Inflammatory macrophage treated with lipopolysaccharide for 4 hours (primary cell): ENCODE data around the gene CERS3.
"Not testable (repeated sequence)": the region's sequence is repeated elsewhere in the genome, so short reads cannot be mapped to it uniquely, and the experiment has no call there.

Source experiments
- DNase-seq: peaks from one replicate; pipeline ENCODE4 v3.0.0-alpha.2; 2020

CERS3 gene

DNA sequence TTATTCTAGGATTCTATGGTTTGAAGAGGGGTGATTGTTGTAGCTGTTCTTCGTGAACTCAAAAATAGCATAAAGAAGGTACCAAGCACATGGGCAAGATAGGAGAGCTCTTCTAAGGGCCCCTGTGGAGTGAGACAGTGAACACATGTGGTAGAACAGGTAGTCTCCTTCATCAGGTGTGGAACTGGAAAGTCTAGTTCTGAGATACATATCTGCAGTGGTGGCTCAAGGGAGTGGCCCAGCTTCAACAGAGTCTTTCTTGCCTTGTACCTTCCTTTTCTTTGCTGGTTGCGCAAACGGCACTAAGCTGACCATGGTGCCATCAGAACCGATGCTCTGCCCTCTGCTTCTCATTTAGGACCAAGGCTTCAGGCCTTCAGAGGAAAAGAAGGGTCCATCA lies 65.2 kb downstream of the CERS3 start:
- no peak for DNase-seq

DNA sequence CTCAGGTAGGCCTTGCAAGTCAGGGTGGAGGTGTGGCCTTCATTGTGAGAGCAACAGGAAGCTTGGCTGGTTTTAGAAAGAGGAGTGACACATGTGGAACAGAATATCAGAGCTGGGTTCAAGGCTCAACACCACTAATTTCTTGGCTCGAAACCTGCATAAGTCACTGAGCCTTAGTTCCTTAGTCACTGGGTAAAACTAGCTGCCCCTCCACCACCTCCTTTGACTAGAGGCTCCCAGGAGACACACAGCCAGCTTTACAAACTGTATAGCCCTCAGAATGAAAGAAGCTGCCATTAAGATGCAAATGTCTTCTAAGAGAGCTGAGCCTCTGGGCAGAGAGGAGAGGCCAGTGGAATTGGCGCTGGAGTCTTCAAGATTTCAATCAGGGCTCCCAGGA lies 67.7 kb downstream of the CERS3 start:
- DNase-seq = no peak

DNA sequence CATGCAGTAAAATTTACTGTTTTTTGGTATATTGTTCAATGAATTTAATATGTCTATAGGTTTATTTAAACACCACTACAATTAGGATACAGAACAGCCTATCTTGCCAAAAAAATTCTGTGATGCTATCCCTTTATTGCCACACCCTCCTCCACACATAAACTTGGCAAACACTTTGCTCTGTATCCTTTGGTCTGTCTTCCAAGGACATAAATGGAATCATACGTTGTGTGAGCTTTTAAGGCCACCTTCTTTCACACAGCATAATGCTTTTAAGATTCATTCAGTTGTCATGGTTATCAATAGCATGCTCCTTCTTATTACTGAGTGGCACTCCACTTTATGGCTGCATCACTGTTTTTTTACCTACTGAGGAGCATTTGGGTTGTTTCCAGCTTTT lies 71.5 kb downstream of the CERS3 start:
- no peak for DNase-seq

DNA sequence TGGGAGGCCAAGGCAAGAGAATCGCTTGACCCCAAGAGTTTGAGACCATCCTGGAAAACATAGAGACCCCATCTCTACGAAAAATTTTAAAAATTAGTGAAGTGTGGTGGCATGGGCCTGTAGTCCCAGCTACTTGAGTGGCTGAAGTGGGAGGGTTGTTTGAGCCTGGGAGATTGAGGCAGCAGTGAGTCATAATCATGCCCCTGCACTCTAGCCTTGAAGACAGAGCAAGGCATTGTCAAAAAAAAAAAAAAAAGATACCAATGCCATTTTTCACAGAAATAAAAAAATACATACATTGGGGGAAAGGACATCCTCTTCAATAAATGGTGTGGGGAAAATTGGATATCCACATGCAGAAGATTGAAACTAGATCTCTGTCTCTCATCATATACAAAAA lies 74.6 kb downstream of the CERS3 start:
- DNase-seq = no peak

DNA sequence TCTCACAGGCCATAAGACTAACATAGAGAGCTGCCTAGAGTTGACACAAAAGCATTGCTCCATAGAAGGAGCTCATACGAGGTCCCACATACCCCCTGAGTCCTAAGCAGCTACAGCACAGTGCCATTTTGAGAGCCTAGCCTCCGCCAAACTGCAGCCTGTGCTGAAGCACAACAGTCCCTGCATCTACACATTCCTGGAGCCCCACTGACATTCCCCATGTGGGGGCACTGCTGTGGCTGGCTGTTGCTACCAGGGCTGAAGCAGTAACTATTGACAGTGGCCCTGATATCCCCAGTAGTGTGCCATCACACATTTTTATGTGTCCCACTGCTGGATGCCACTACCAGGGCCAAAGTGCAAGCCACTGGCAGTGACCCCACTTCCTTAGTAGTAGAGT lies 80.3 kb downstream of the CERS3 start:
- no peak for DNase-seq

DNA sequence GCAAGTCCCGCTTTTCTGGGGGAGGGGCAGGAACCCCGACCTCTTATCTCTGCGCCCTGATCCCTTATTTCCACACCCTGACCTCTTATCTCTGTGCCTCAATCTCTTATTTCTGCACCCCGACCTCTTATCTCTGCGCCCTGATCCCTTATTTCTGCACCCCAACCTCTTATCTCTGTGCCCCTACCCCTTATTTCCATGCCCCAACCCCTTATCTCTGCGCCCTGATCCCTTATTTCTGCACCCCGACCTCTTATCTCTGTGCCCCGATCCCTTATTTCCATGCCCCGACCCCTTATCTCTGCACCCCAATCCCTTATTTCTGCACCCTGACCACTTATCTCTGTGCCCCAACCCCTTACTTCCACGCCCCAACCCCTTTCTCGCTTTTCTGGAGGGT lies 87.7 kb downstream of the CERS3 start:
- not testable (repeated sequence) for DNase-seq

DNA sequence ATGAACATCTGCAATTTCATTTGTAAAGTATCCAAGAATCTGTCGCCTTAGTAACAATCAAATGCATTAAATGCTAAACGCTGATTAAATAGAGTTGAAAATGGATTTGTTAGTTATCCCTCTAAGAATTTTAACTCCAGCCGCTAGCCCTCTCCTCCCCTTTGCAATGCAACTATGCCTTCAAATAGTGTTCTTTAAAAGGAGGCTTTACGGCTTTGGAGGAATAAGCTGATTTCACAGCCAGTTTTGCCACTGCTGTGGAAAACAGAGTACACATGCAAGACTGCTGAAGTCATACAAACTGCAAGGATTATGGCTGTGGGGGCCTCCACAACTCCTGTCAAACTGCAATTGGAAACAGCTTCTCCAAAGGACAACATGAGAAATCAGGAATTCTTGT lies 89.2 kb downstream of the CERS3 start:
- DNase-seq = no peak

DNA sequence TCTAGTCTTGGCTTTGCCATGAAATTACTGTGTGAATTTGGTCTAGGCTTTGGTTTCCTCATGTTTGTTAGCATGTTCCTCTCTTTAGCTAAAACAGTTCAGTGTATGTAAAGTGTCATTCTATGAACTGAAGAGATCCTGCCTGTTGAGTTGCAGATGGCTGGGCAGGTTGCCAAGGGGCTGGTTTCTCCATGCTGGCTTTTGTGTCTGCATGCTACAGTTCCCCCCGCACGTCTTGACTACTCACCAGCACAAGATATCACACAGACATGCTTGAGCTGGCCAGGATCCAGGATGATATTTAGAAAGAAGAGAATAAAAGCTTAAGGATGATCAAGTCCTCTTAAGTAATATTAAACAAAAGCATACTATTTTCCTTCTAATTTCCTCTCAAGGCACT lies 90.2 kb downstream of the CERS3 start:
- peak; percentile 7 for DNase-seq

DNA sequence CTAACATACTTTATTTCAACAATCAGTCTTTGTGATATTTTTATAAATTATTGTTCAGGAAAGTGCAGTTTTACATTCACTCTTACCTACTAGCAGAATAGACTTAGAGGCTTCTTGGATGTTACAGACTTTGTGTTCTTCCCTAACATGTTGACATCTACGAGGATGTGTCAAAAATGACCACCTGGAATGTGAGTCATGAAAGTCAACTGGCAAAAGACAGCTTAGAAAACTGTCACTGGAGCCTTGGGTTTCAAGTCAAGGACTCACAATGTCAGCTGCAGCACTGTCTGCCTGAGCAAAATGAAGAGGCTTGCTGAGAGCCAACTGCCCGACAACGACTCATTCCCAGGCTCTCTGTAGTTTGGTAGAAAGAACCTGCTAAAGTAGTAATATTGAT lies 91.5 kb downstream of the CERS3 start:
- DNase-seq = no peak

DNA sequence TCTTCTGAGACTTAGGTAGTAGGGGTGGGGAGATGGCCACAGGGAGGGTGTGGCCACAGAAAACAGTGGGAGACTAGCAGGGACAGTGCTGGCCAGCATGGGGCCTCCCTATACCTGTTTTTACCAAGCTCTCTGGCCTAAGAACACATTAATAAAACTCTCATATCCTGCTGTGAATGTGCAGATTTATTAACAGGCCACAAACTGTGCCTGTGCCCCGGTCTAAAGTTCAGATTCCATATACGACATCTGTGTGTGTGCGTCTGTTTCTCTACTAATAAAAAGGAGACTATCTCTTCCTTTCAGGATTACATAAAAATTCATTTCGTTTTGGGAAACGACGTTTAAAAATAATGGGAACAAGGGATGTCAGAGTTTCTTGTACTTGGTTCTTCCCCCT lies 94.2 kb downstream of the CERS3 start:
- DNase-seq = no peak

DNA sequence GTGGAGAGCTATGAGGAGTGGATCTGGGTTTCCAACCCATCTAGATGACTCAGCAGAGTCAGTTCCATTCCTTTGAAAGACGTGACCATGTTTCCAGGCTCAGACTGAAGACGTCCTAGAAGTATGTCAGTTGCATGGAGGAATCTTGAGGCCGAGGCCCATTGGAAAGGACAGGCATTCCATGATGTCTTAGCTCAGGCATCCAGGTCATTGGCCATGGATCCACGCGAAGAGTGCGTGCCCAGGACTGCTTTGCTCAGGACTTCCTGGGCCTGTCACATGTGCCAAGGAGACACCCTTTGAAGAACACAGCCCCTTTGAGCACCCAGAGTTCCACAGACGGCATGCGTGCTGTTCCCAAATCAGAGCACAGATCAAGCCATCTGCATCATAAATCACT lies 94.7 kb downstream of the CERS3 start:
- DNase-seq = no peak

DNA sequence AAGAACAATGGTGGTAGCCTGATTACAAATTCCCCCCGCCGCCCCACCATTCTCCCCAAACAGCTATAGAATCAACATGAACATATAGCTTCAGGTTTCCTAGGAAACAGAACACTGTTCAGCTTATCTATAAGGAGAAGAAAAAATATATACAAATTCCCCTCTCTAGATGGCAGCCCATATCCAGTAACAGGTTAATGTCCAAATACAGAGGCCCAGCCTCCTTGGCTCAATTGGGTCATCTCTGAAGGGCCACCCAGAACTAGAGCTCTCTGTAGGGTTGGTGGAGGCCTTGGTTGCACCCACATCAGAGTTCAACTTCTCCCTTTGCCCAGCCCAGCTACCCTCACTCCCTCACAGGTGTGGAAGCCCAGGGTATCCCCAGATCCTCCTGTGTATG lies 95.4 kb downstream of the CERS3 start:
- DNase-seq = peak; percentile 17

DNA sequence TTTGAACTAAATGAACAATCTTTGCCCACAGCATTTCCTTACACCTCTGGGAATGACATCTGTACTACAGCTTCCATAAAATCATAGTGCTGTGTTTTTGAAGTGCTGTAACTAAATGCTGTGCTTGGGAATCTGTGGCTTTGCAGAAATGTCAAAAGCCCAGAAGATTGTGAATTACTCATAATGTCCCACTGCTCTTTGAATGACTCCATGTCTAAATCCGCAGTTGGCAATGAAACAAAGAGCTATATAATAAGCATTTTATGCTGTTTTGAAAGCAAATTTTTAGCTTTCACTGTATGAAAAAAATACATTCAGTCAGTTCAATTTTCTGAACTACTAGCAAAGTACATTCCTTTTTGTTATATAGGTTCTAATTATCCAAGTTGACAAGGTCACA lies 98.3 kb downstream of the CERS3 start:
- no peak for DNase-seq

DNA sequence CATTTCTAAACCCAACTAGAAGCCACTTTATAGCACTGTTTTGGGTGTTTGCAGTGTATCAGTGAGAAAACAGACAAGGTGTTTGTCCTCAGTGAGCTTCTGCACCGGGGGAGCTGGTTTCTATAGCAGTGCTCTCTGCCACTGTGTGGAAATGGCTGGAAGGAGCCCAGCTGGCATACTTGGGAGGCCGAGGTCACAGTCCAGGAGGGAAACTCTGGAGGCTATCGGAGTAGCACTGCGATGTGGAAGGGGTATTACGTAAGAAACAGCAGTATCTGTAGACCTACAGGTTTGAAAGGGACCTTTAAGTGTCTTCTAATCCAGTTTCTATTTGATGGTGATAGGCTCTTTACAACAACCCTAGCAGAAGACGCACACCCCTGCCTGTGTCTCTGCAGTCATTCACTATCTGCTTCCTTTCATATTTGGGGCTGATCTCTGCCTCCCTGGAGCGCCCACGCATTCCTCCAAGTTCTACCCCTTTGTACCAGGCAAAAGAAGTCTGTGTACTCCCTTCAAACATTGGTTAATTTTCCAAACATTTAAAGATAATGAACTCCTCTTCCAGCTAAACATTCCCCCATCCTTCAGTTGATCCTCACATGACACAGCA lies 99.5 kb downstream of the CERS3 start:
- no peak for DNase-seq

DNA sequence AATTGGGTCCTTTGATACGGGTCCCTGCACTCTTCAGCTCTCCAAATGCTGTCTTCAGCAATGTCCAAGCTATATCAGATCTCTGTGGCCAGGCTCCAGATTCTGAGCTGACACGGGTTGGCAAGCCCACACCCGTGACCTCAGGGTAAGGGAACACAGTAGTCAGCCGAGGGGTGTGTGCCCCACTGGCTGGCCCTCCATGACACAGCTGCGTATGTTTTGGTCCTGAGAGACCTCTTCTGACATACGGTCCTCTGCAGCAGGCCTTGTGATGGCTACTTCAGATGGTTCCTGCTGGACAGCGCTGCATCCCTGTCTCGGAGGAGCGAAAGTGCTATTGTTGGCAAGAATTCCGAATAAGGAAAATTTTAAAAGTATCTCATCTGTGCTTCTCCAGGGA lies 101.8 kb downstream of the CERS3 start:
- no peak for DNase-seq

DNA sequence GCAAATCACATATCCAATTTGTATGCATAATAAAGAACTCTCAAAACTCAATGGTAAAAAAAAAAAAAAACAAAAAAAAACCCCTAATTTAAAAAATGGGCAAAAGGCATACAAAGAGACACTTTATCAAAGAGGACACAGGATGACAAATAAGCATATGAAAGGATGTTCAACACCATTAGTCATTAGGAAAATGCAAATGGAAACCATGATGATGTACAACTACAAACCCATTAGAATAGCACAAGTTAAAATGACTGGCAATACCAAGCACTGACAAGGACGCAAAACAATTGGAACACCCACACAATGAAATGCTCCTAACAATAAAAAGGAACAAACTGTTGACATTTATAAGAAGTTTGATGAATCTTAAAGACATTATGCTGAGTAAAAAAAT lies 123.6 kb downstream of the CERS3 start:
- DNase-seq = no peak

DNA sequence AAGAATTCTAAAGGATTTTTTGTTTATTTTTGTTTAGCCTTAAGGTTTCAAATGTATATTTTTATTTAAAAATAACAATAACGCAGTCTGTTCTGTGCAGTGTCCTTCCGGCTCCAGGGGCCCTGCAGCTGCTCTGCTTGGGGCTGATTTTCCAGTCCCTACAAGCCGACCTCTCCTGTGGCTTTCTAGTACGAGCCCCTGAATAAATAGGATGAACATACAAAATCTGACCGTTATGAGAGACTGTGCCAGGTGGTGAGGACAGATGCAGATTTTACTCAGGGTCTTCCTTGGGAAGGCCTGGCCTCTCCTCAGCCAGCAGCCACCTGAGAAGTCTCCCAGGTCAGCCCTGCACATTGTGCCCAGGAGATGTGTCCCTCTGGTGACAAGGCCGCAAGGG lies 127.8 kb downstream of the CERS3 start:
- DNase-seq = no peak

DNA sequence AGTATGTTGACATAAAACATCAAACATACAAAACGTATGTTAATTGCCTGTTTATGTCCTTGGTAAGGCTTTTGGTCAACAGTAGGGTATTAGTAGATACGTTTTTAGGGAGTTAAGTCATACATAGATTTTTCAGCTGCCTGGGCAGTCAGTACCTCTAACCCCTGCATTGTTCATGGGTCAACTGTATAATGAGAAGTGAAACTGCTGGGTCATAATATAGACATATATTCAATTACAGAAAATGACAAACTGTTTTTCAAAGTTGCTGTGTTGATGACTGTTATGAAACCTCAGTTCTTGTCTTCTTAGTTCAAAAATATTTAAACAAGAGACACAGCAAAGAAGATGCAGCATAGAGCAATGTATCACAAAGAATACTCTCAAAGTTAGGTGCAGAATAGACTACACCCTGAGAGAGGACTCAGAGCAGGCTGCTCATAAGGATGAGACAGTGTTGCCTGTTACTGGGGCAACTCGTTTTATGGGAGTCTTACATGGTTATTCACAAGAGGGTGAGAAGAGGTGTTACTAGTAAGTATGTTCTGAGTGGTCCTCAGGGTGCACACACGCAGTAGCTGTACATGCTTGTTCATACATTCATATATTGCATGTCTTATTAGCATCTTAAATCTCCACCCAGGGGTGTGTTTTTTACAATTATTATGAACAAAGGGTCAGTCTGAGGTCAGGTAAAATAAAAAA lies 133.9 kb downstream of the CERS3 start:
- peak; percentile 66 for DNase-seq

DNA sequence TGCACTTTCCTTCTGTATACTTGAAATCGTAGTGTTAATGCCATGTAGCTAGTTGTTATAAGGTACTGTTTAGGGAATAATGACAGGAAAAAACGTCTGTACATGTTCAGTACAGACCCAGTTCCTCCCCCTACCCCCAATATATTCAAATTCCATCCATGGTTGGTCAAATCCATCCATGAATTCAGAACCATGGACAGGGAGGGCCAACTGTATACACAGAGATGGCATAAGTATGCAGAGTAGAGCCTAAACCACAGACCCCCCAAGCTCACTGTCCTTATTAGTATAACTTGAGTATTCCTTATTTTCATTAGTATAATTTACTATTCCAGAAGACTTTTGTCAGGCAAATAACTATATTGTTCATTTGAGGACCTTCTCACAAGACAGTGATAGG lies 135.7 kb downstream of the CERS3 start:
- DNase-seq = no peak

DNA sequence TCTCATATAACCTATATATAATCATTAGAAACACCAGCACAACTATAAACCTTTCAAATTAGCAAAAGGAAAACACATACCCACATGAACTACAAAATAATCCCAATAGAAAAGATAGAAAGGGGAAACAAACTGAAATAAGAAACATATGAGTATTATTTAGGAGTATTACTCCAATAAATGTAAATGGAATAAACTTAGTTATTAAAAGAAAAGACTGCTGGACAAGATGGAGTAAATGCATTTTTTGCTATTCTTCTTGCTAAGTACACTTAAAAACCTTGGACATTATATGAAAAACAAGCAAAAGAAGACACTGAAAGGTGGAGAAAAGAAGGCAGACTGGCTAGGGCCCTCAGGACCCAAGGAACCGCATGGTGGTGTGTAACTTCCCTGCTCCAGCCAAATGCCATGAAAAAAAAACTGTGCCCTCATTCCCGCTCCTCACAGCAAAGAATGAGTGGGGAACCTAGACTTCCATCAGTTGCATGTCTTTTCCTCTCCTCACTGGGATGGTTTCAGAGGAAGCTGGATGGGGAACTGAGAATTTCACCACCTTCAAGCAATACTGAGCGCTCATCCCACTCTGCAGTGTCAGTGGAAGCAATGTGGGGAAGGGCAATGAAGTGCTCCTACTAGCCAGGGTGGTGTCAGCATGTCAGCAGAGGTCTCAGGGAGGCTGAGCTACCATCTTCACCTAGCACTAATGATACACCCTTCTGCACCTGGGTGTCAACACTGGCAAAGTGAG lies 143.3 kb downstream of the CERS3 start:
- peak; percentile 59 for DNase-seq

DNA sequence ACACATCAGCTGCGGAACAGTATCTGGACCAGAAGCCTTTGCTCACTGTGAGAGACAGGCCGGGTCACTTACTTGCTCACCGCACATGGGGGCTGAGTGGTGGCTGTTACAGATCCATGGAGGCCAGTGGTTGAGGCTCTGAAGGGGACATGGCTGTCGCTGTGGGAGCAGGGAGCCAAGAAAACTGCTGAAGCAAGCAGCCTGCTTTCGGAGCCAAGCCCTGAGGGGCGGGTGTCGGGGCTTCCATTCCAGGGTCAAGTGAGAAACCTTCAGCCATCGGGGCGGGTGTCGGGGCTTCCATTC lies 144.7 kb downstream of the CERS3 start:
- DNase-seq = no peak

DNA sequence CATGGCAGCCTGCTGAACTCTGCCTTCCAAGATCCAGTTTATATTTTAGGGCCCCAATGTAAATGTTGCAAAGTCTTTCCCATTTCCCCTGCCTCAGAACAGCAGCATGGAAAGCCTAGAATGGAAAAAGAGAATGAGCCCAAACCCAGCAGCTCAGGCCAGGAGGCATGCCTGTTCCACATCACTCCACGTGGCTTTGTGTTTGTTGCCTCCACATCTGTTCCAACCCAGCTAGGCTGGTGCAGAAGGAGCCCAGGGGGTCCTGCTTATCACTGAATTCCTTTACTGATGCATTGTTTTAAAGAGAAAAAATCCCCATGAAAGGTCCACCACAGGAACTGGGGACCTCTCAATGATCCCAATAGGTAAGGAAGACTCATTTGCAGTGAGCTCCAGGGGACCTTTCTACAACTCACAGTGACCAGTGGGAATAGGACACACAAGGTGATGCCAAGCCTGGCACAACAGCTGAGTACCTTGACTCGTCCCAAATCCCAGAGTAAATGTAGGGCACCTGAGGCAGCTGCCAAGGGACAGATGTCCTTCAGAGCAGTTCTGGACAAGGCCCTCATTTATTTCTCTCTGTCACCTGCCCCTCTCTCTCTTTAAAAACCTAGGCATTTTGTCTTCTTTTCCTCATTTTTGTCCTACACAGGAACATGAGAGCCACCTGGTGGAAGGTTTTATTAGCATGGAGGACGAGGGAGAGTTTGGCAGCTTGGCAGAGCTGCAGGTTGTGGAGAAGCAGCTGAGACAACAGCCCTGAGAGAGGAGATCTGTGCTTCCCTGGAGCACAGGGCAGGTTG lies 145.2 kb downstream of the CERS3 start:
- peak; percentile 26 for DNase-seq

DNA sequence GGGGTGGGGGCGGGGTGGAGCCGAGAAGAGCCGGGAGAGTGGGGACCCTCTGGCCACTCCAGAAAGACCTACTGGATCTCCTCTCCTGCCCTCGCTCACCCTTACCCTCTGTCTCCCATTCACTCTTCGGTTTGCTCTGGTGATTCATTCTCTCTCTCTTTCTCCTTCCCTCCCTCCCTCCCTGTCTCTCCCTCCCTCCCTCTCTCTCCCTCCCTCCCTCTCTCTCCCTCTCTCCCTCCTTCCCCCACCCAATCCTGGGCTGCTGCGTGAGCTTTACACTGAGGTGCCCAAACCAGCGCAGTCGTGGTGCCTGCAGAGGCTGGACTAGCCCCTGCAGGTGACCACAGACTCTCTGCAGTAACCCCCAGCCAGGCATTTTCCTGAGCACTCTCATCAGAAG lies 154.8 kb downstream of the CERS3 start:
- DNase-seq = no peak
